HepG2 (cell line): ENCODE measurements around the gene RNU4-1. TPM values are rescaled to one million over a fixed set of nuclear protein-coding genes. Genes with fewer than 3 reads are reported as not detected.

Source experiments
- ATAC-seq: fragments of 200-7000 bp; cut with Tn5 transposase; 3 replicates; pipeline ENCODE4 v1.9.1; 2020; ENCODE audit warnings: mild to moderate bottlenecking, moderate library complexity
- BruUV-seq: library from RNA; stranded (reverse); fragments of 400-500 nt; replicated peaks from 2 replicates; lab custom pipeline; 2021; lab: Mats Ljungman, UMichigan
- CTCF ChIA-PET: fragments of 300-600 bp; formaldehyde crosslinking; extraction: SDS; loops from one replicate; lab custom pipeline; 2021; ENCODE audit warnings: low total read pairs, inconsistent platforms, low intra/inter-chr PET ratio; lab: Yijun Ruan, JAX
- POLR2A ChIA-PET: fragments of 350-600 bp; sonication (Branson Sonifier 250); formaldehyde crosslinking; loops from one replicate; lab custom pipeline; 2020; ENCODE audit warnings: antibody characterized with exemption, inconsistent platforms; lab: Yijun Ruan, JAX
- DNase-seq: peaks from one replicate; pipeline ENCODE4 v3.0.0-alpha.2; 2015; ENCODE audit warnings: low spot score
- FAIRE-seq: peaks from 3 replicates; lab custom pipeline; 2011; peaks lifted over from hg19 to GRCh38; lab: Jason Lieb, UNC
- H2AFZ ChIP-seq: one replicate; pipeline ENCODE4 v1.6.1; 2011; ENCODE audit warnings: low read length, inconsistent platforms
- H3K27ac ChIP-seq: fragments of 300-600 bp; 3 replicates; pipeline ENCODE4 v1.8.0; 2011; ENCODE audit warnings: mixed run types, mild to moderate bottlenecking, mixed read lengths, low read length, inconsistent platforms; ENCODE audit not compliant: insufficient read depth; ENCODE audit errors: extremely low read length
- H3K27me3 ChIP-seq, 2 experiments: fragments of 200-600 bp in 1 of 2; 2 replicates in 1 of 2; 3 replicates in 1 of 2; pipeline versions ENCODE4 v1.6.0 to v1.8.0; 2011; ENCODE audit warnings: low read length in 2 of 2, mild to moderate bottlenecking in 2 of 2, moderate library complexity in 2 of 2, inconsistent platforms in 1 of 2; ENCODE audit not compliant: insufficient read depth in 2 of 2, control insufficient read depth in 1 of 2
- H3K36me3 ChIP-seq, 2 experiments: fragments of 200-600 bp in 1 of 2; replicated peaks in 1 of 2; 2 replicates in 1 of 2; 3 replicates in 1 of 2; pipeline versions ENCODE4 v1.5.1 to v1.8.0; 2011; ENCODE audit warnings: low read length in 2 of 2, inconsistent platforms in 1 of 2; ENCODE audit not compliant: insufficient read depth in 2 of 2, control insufficient read depth in 1 of 2
- H3K4me1 ChIP-seq: 2 replicates; pipeline ENCODE4 v1.5.1; 2012; ENCODE audit warnings: low read length, inconsistent platforms; ENCODE audit not compliant: insufficient read depth
- H3K4me2 ChIP-seq: 2 replicates; pipeline ENCODE4 v1.6.0; 2011; ENCODE audit warnings: low read depth, low read length, inconsistent platforms
- H3K4me3 ChIP-seq, 3 experiments: fragments of 200-600 bp in 1 of 3; sonication (generic), shearing (Covaris generic) in 1 of 3; replicated peaks in 1 of 3; 2 replicates each; pipeline ENCODE4 v1.5.1; 2011 to 2016; ENCODE audit warnings: low read length in 3 of 3, inconsistent platforms in 2 of 3, low read depth in 2 of 3, mild to moderate bottlenecking in 2 of 3, control low read depth in 1 of 3, mixed read lengths in 1 of 3; ENCODE audit not compliant: insufficient read depth in 1 of 3
- H3K79me2 ChIP-seq: one replicate; pipeline ENCODE4 v1.6.1; 2011; ENCODE audit warnings: low read length, inconsistent platforms; ENCODE audit not compliant: insufficient read depth
- H3K9ac ChIP-seq: 2 replicates; pipeline ENCODE4 v1.6.0; 2011; ENCODE audit warnings: mild to moderate bottlenecking, low read depth, low read length, inconsistent platforms; ENCODE audit not compliant: insufficient read depth
- H3K9me3 ChIP-seq: 2 replicates; pipeline ENCODE4 v1.5.1; 2012; ENCODE audit warnings: mild to moderate bottlenecking, low read length
- H4K20me1 ChIP-seq: 2 replicates; pipeline ENCODE4 v1.6.0; 2011; ENCODE audit warnings: inconsistent platforms, mild to moderate bottlenecking, low read length, moderate library complexity; ENCODE audit not compliant: insufficient read depth
- CTCF ChIP-seq: sonication (generic); formaldehyde crosslinking; IDR thresholded peaks from 2 replicates; pipeline ENCODE4 v1.5.0; 2020; ENCODE audit warnings: mild to moderate bottlenecking, missing genetic modification reagents, moderate library complexity
- ELF1 ChIP-seq: sonication (generic); formaldehyde crosslinking; IDR thresholded peaks from 2 replicates; pipeline ENCODE4 v1.4.0; 2020; ENCODE audit warnings: missing genetic modification reagents
- ERF ChIP-seq: IDR thresholded peaks from 2 replicates; pipeline ENCODE4 v1.6.1; 2018; ENCODE audit warnings: missing biosample characterization, missing genetic modification reagents
- ZNF629 ChIP-seq: sonication (generic); formaldehyde crosslinking; conservative IDR thresholded peaks from 2 replicates; pipeline ENCODE4 v1.5.0; 2020; ENCODE audit warnings: missing genetic modification reagents
- WGBS: methylation state at CpG from one replicate; pipeline ENCODE4 v1.1.6; 2017; ENCODE audit warnings: low lambda C conversion rate; 5-methylcytosine and 5-hydroxymethylcytosine counted together
- in situ Hi-C: cut with HindIII; loops from 2 replicates; pipeline ENCODE4 v1.10.0; 2017; ENCODE audit warnings: low pct_unique_long_range_greater_than_20kb; ENCODE audit not compliant: extremely low pct_ligation_motif_present
- intact Hi-C: fragments of 100-400 bp; cut with micrococcal nuclease; formaldehyde crosslinking; loops from one replicate; pipeline ENCODE4 v1.10.0; 2022; ENCODE audit not compliant: unreplicated experiment
- polyA plus RNA-seq, 8 experiments: library from polyadenylated mRNA; depleted of rRNA in 3 of 8; stranded (reverse) in 7 of 8; unstranded in 1 of 8; fragments of >200 nt; fragmentation: Illumina TruSeq in 4 of 8; extraction: Trizol in 4 of 8; gene quantifications; 2 replicates each; pipeline versions ENCODE4 v1.2.1 to v1.2.3, GENCODE V29; 2011 to 2016; ENCODE audit warnings: low read depth in 4 of 8, missing spikeins in 1 of 8, mixed read lengths in 1 of 8; ENCODE audit not compliant: insufficient read depth in 1 of 8
- total RNA-seq, 5 experiments: library from RNA; depleted of rRNA; stranded (reverse); fragments of >200 nt; fragmentation: Illumina TruSeq; extraction: Trizol; gene quantifications; 2 replicates each; pipeline ENCODE4 v1.2.3, GENCODE V29; 2016; ENCODE audit warnings: low read depth in 1 of 5

Gene RNU4-1
- total and polyA plus RNA-seq, 2 of the 13 experiments (the other 11 are each of a cell fraction or from before 2014, with no cell fraction given): 7,407 TPM; not detected in 1

- FAIRE-seq (no peak), ATAC-seq (no peak), DNase-seq (no peak)
- intact Hi-C loops: no loop called here
- Histone ChIP-seq H3K4me2 (no peak overlapping the region), H3K27ac (no peak overlapping the region), H3K27me3 (no peaks in the 10 kb centered on the region; a peak in 1 of 5 replicates), H4K20me1 (no peaks in the 10 kb centered on the region), H2AFZ (no peak overlapping the region), H3K79me2 (peaks cover 4% of the 10 kb centered on the region), H3K36me3 (no peaks in the 10 kb centered on the region), H3K9me3 (no peaks in the 10 kb centered on the region), H3K9ac (no peak overlapping the region), H3K4me3 (no peak overlapping the region), H3K4me1 (peaks cover 8% of the 10 kb centered on the region)
- in situ Hi-C loops: no loop called here
- 38% methylated on average over 5 of the region's 5 CpGs for whole genome bisulfite sequencing
- CTCF ChIA-PET: no interaction called here
- TF ChIP-seq CTCF (CRISPR knock-in tag): peak; percentile 27; the same call in 1 of the 2 replicates
- peak; percentile 96 for TF ChIP-seq ZNF629
- TF ChIP-seq ELF1 (CRISPR knock-in tag): no peak
- TF ChIP-seq ERF (CRISPR knock-in tag): 0 out of 2 replicates have a peak, but pooled peaks have one; percentile 26
- POLR2A ChIA-PET: interaction anchor here (1.6 to 7.1 kb wide), 3 partner anchors 12 to 113 kb away, joined by 4 to 76 read pairs (median 35); partner anchors contain the start of genes RNU4-1, RNU4-2, RPLP0 and SIRT4
- no TSS peak for BruUV-seq
Measured at GRCh38 chr12:120314220-120314619, 21.2 kb upstream of the RNU4-1 start.
